HG03175 (cell line): Measurements from ENCODE around the gene PWWP2B.
A peak's percentile ranks its signal among the peaks of the same experiment; 100 is the strongest.
"Not testable (repeated sequence)": the region's sequence is repeated elsewhere in the genome, so short reads cannot be mapped to it uniquely, and the experiment has no call there.

Experiments used
- ATAC-seq: cut with Tn5 transposase; IDR thresholded peaks from one replicate; pipeline ENCODE4 v1.9.1; 2021; ENCODE audit warnings: mild to moderate bottlenecking, moderate library complexity; ENCODE audit not compliant: unreplicated experiment

Gene PWWP2B

GRCh38 chr10:132428486-132428995 lies 31.5 kb downstream of the PWWP2B start:
- ATAC-seq, result no peak

GRCh38 chr10:132429281-132430230 lies 32.6 kb downstream of the PWWP2B start:
- no peak for ATAC-seq

GRCh38 chr10:132430231-132430743 lies 33.3 kb downstream of the PWWP2B start:
- ATAC-seq, result no peak

- ATAC-seq, result no peak
These were observed 33.9 kb downstream of the PWWP2B start for GRCh38 chr10:132430861-132431271.

GRCh38 chr10:132431537-132432175 lies 34.7 kb downstream of the PWWP2B start:
- ATAC-seq, result no peak

GRCh38 chr10:132432176-132432540 lies 35.2 kb downstream of the PWWP2B start:
- ATAC-seq, result no peak

GRCh38 chr10:132433671-132434340 lies 36.8 kb downstream of the PWWP2B start:
- ATAC-seq, result no peak

GRCh38 chr10:132434405-132435005 lies 37.5 kb downstream of the PWWP2B start:
- peak; percentile 52 for ATAC-seq

GRCh38 chr10:132435320-132435719 lies 38.3 kb downstream of the PWWP2B start:
- not testable (repeated sequence) for ATAC-seq

GRCh38 chr10:132436096-132436495 lies 39.1 kb downstream of the PWWP2B start:
- ATAC-seq, result not testable (repeated sequence)

- no peak for ATAC-seq
These were observed 39.9 kb downstream of the PWWP2B start for GRCh38 chr10:132436861-132437410.

- ATAC-seq, result no peak
These were observed 40.5 kb downstream of the PWWP2B start for GRCh38 chr10:132437541-132437950.

GRCh38 chr10:132438091-132439024 lies 41.4 kb downstream of the PWWP2B start:
- ATAC-seq, result no peak

- no peak for ATAC-seq
These were observed 42.0 kb downstream of the PWWP2B start for GRCh38 chr10:132439025-132439388.

- ATAC-seq, result no peak
These were observed 42.6 kb downstream of the PWWP2B start for GRCh38 chr10:132439424-132440163.

- no peak for ATAC-seq
These were observed 44.0 kb downstream of the PWWP2B start for GRCh38 chr10:132440791-132441565.

- no peak for ATAC-seq
These were observed 45.0 kb downstream of the PWWP2B start for GRCh38 chr10:132441818-132442524.
